Keratinocyte (primary cell): ENCODE data around the gene SPATA6L. TPM values are rescaled to one million over a fixed set of nuclear protein-coding genes. Genes with fewer than 3 reads are reported as not detected.
A peak's percentile ranks its signal among the peaks of the same experiment; 100 is the strongest.

ENCODE experiments used
- DNase-seq: peaks from one replicate; pipeline ENCODE4 v3.0.0-alpha.2; 2011; ENCODE audit warnings: low read depth, missing footprints, low spot score
- FAIRE-seq: peaks from 2 replicates; lab custom pipeline; 2011; peaks lifted over from hg19 to GRCh38; lab: Jason Lieb, UNC
- H2AFZ ChIP-seq: 2 replicates; pipeline ENCODE4 v1.6.0; 2012; ENCODE audit warnings: low read length, control low read depth, inconsistent platforms; ENCODE audit not compliant: control insufficient read depth
- H3K27ac ChIP-seq: 2 replicates; pipeline ENCODE4 v1.5.1; 2011; ENCODE audit warnings: low read length; ENCODE audit not compliant: control insufficient read depth, insufficient read depth
- H3K27me3 ChIP-seq: 3 replicates; pipeline ENCODE4 v1.6.0; 2011; ENCODE audit warnings: low read length; ENCODE audit not compliant: control insufficient read depth, insufficient read depth; ENCODE audit errors: extremely low read depth
- H3K36me3 ChIP-seq, 2 experiments: 2 replicates in 1 of 2; 3 replicates in 1 of 2; pipeline ENCODE4 v1.5.1; 2011; ENCODE audit warnings: low read length in 2 of 2, mild to moderate bottlenecking in 1 of 2; ENCODE audit not compliant: control insufficient read depth in 2 of 2, insufficient read depth in 2 of 2; ENCODE audit errors: extremely low read depth in 1 of 2
- H3K4me1 ChIP-seq: 3 replicates; pipeline ENCODE4 v1.5.1; 2011; ENCODE audit warnings: low read length; ENCODE audit not compliant: control insufficient read depth, insufficient read depth; ENCODE audit errors: extremely low read depth
- H3K4me2 ChIP-seq: 3 replicates; pipeline ENCODE4 v1.6.0; 2011; ENCODE audit warnings: low read depth, low read length; ENCODE audit not compliant: control insufficient read depth, insufficient read depth; ENCODE audit errors: extremely low read depth
- H3K4me3 ChIP-seq, 3 experiments: fragments of 200-600 bp in 1 of 3; sonication (generic) in 1 of 3; 2 replicates in 2 of 3; 3 replicates in 1 of 3; pipeline ENCODE4 v1.5.1; 2011 to 2016; ENCODE audit warnings: low read length in 3 of 3, mild to moderate bottlenecking in 3 of 3, control low read depth in 2 of 3, inconsistent platforms in 1 of 3, low read depth in 1 of 3, mixed read lengths in 1 of 3, mixed run types in 1 of 3, moderate library complexity in 1 of 3; ENCODE audit not compliant: control insufficient read depth in 2 of 3, insufficient read depth in 2 of 3; ENCODE audit errors: extremely low read depth in 1 of 3
- H3K79me2 ChIP-seq: 2 replicates; pipeline ENCODE4 v1.6.0; 2012; ENCODE audit warnings: low read length; ENCODE audit not compliant: control insufficient read depth, insufficient read depth
- H3K9ac ChIP-seq: 3 replicates; pipeline ENCODE4 v1.6.0; 2011; ENCODE audit warnings: low read length; ENCODE audit not compliant: control insufficient read depth, insufficient read depth; ENCODE audit errors: extremely low read depth
- H3K9me1 ChIP-seq: 3 replicates; pipeline ENCODE4 v1.6.0; 2011; ENCODE audit warnings: low read length; ENCODE audit not compliant: control insufficient read depth, insufficient read depth; ENCODE audit errors: extremely low read depth
- H3K9me3 ChIP-seq: 2 replicates; pipeline ENCODE4 v1.5.1; 2012; ENCODE audit warnings: low read depth, low read length; ENCODE audit not compliant: control insufficient read depth
- H4K20me1 ChIP-seq: 3 replicates; pipeline ENCODE4 v1.6.0; 2011; ENCODE audit warnings: low read length; ENCODE audit not compliant: control insufficient read depth, insufficient read depth; ENCODE audit errors: extremely low read depth
- CTCF ChIP-seq, 3 experiments: IDR thresholded peaks in 1 of 3; conservative IDR thresholded peaks in 1 of 3; optimal IDR thresholded peaks in 1 of 3; 2 replicates in 2 of 3; 3 replicates in 1 of 3; pipeline versions ENCODE3 to v1.5.1; 2011; ENCODE audit warnings: low read length in 3 of 3, mild to moderate bottlenecking in 3 of 3, moderate library complexity in 2 of 3, control low read depth in 1 of 3, inconsistent platforms in 1 of 3; ENCODE audit not compliant: insufficient read depth in 2 of 3; ENCODE audit errors: extremely low read depth in 1 of 3
- EZH2 ChIP-seq: IDR thresholded peaks from one replicate; pipeline ENCODE4 v1.6.1; 2012; ENCODE audit warnings: inconsistent platforms, mild to moderate bottlenecking, low read length, moderate library complexity
- dilution Hi-C: fragments of 300-500 bp; cut with MboI; formaldehyde crosslinking; loops from one replicate; pipeline ENCODE4 v1.7.0; 2020; ENCODE audit warnings: low sequenced_read_pairs; ENCODE audit not compliant: extremely low pct_ligation_motif_present
- polyA plus RNA-seq, 5 experiments: library from polyadenylated mRNA; depleted of rRNA in 3 of 5; stranded (reverse) in 3 of 5; stranded (forward) in 1 of 5; unstranded in 1 of 5; fragments of >200 nt; gene quantifications; 1 replicate in 1 of 5; 2 replicates in 3 of 5; 3 replicates in 1 of 5; pipeline versions ENCODE4 v1.2.1 to v1.2.3, GENCODE V29; 2011 to 2012; ENCODE audit warnings: missing spikeins in 2 of 5, low read depth in 1 of 5, low replicate concordance in 1 of 5

Gene SPATA6L
- polyA plus RNA-seq, 1 donor (not counting 4 experiments of a cell fraction or from before 2014, with no cell fraction given): 0.92 TPM

- dilution Hi-C loops: no loop called here
- H3K79me2 ChIP-seq: peaks cover 38% of the 10 kb centered on the region
- H3K36me3 ChIP-seq: peaks cover 2 to 7% of the 10 kb centered on the region in 2 experiments
- H2AFZ ChIP-seq: no peak overlapping the region
- no peaks in the 10 kb centered on the region for H3K27me3 ChIP-seq
- no peaks in the 10 kb centered on the region for H3K9me3 ChIP-seq
- H3K9me1 ChIP-seq: no peaks in the 10 kb centered on the region
- no peak for FAIRE-seq
- no peak overlapping the region for H3K27ac ChIP-seq
- no peak overlapping the region for H3K9ac ChIP-seq
- peaks cover 9% of the 10 kb centered on the region for H3K4me1 ChIP-seq
- H4K20me1 ChIP-seq: no peaks in the 10 kb centered on the region
- TF ChIP-seq CTCF (optimal IDR thresholded peaks at IDR 0.05 in 1 of 3, IDR thresholded peaks at IDR 0.05 in 1 of 3, conservative IDR thresholded peaks at IDR 0.05 in 1 of 3; ENCODE audit: extremely low read depth in 1 of 3, insufficient read depth in 2 of 3, low read length in 3 of 3) (no peak), EZH2 (no peak)
- no peak overlapping the region for H3K4me3 ChIP-seq
- no peak overlapping the region for H3K4me2 ChIP-seq
- no peak for DNase-seq
Observed at GRCh38 chr9:4684820-4685219, 18.5 kb upstream of the SPATA6L start.

- Histone ChIP-seq H3K4me3 (peak overlapping the region; percentile 74 to 88 (median 81)), H3K36me3 (no peaks in the 10 kb centered on the region), H3K4me1 (peaks cover 12% of the 10 kb centered on the region), H3K9me1 (no peaks in the 10 kb centered on the region), H3K27me3 (no peaks in the 10 kb centered on the region), H3K9ac (peak overlapping the region; percentile 81), H3K9me3 (no peaks in the 10 kb centered on the region), H3K27ac (peak overlapping the region; percentile 94), H3K4me2 (peak overlapping the region; percentile 90), H3K79me2 (peaks cover 35% of the 10 kb centered on the region), H2AFZ (no peak overlapping the region), H4K20me1 (no peaks in the 10 kb centered on the region)
- DNase-seq (no peak), FAIRE-seq (no peak)
- dilution Hi-C loops: no loop called here
- TF ChIP-seq CTCF (optimal IDR thresholded peaks at IDR 0.05 in 1 of 3, IDR thresholded peaks at IDR 0.05 in 1 of 3, conservative IDR thresholded peaks at IDR 0.05 in 1 of 3; ENCODE audit: extremely low read depth in 1 of 3, insufficient read depth in 2 of 3, low read length in 3 of 3) (no peak), EZH2 (no peak)
Observed at GRCh38 chr9:4680750-4681149, 14.5 kb upstream of the SPATA6L start.
